Large intestine (tissue), 3 donors: ENCODE data around the gene HSPA4. TPM values are rescaled to one million over a fixed set of nuclear protein-coding genes. Genes with fewer than 3 reads are reported as not detected.
"Not testable (repeated sequence)": the region's sequence is repeated elsewhere in the genome, so short reads cannot be mapped to it uniquely, and the experiment has no call there.

ENCODE experiments used
- DNase-seq, 2 donors: peaks; one replicate each; pipeline versions ENCODE4 v3.0.0 to v3.0.0-alpha.2; 2013
- H3K27ac ChIP-seq: one replicate; pipeline ENCODE4 v1.5.1; 2013; ENCODE audit warnings: low read length
- H3K27me3 ChIP-seq: 2 replicates; pipeline ENCODE4 v1.6.1; 2013; ENCODE audit warnings: low read length; ENCODE audit not compliant: control insufficient read depth, insufficient read depth
- H3K36me3 ChIP-seq: 2 replicates; pipeline ENCODE4 v1.6.1; 2013; ENCODE audit warnings: low read length; ENCODE audit not compliant: control insufficient read depth, insufficient read depth
- H3K4me1 ChIP-seq: one replicate; pipeline ENCODE4 v1.6.1; 2013; ENCODE audit warnings: low read length; ENCODE audit not compliant: control insufficient read depth, insufficient read depth
- H3K4me3 ChIP-seq: one replicate; pipeline ENCODE4 v1.5.1; 2013; ENCODE audit warnings: low read length
- H3K9me3 ChIP-seq: one replicate; pipeline ENCODE4 v1.6.1; 2013; ENCODE audit warnings: mild to moderate bottlenecking, low read depth, low read length, moderate library complexity; ENCODE audit not compliant: control insufficient read depth
- WGBS: methylation state at CpG from one replicate; pipeline ENCODE4 v1.1.5; 2013; ENCODE audit warnings: low lambda C conversion rate; ENCODE audit not compliant: insufficient coverage; 5-methylcytosine and 5-hydroxymethylcytosine counted together
- polyA plus RNA-seq: library from polyadenylated mRNA; unstranded; fragments of 120-200 nt; gene quantifications from one replicate; pipeline ENCODE4 v1.2.1, GENCODE V29; 2013

Gene HSPA4
- polyA plus RNA-seq, 1 donor: 68.3 TPM

- H3K27ac ChIP-seq: no peak overlapping the region
- H3K4me3 ChIP-seq: no peak overlapping the region
- H3K27me3 ChIP-seq: no peaks in the 10 kb centered on the region
- no CpG with 5 or more reads among the region's 10 CpGs for WGBS
- DNase-seq: peak; percentile 18 to 73
- H3K9me3 ChIP-seq: no peaks in the 10 kb centered on the region
- peaks cover 24% of the 10 kb centered on the region for H3K36me3 ChIP-seq
- peaks cover 3% of the 10 kb centered on the region for H3K4me1 ChIP-seq
These were observed 12.2 kb downstream of the HSPA4 start for GRCh38 chr5:133063965-133064364.

- no peak for DNase-seq
- Histone ChIP-seq H3K36me3 (peaks cover 36% of the 10 kb centered on the region), H3K27me3 (no peaks in the 10 kb centered on the region), H3K9me3 (no peaks in the 10 kb centered on the region), H3K27ac (no peak overlapping the region), H3K4me1 (peaks cover 3% of the 10 kb centered on the region), H3K4me3 (no peak overlapping the region)
- no CpG with 5 or more reads among the region's 1 CpG for WGBS
These were observed 13.7 kb downstream of the HSPA4 start for GRCh38 chr5:133065471-133065870.

- peaks cover 42% of the 10 kb centered on the region for H3K36me3 ChIP-seq
- H3K9me3 ChIP-seq: no peaks in the 10 kb centered on the region
- H3K27me3 ChIP-seq: no peaks in the 10 kb centered on the region
- WGBS: no CpG with 5 or more reads among the region's 2 CpGs
- H3K4me3 ChIP-seq: no peak overlapping the region
- no peak for DNase-seq
- H3K4me1 ChIP-seq: peaks cover 3% of the 10 kb centered on the region
- H3K27ac ChIP-seq: no peak overlapping the region
These were observed 14.2 kb downstream of the HSPA4 start for GRCh38 chr5:133066045-133066444.

DNA sequence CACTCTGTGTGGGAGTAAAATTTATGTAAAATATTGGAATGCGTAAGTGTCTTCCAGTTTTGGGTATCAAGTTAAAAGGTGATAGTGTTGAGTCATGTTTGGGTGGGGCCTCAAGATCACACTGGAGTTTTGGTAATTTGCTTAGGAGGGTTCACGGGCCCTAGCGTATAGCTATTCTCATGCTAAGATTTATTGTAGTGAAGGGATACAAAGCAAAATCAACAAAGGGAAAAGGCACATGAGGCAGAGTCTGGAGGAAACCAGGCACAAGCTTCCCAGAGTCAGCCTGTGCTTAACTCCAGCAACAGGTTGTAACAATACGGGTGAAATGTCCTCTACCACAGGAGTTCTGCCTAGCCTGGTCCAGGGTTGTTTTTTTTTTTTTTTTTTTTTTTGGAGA is 20.2 kb downstream of the HSPA4 start:
- Histone ChIP-seq H3K4me3 (no peak overlapping the region), H3K4me1 (no peaks in the 10 kb centered on the region), H3K27me3 (no peaks in the 10 kb centered on the region), H3K9me3 (no peaks in the 10 kb centered on the region), H3K36me3 (peaks cover 62% of the 10 kb centered on the region), H3K27ac (no peak overlapping the region)
- DNase-seq: no peak
- WGBS: 100% methylated on average over 2 of the region's 4 CpGs

GRCh38 chr5:133075572-133076536 is 24.0 kb downstream of the HSPA4 start:
- DNase-seq: no peak
- Histone ChIP-seq H3K4me3 (no peak overlapping the region), H3K27me3 (no peaks in the 10 kb centered on the region), H3K36me3 (peaks cover 48% of the 10 kb centered on the region), H3K4me1 (no peaks in the 10 kb centered on the region), H3K27ac (no peak overlapping the region), H3K9me3 (no peaks in the 10 kb centered on the region)
- 100% methylated on average over 1 of the region's 7 CpGs for WGBS

DNA sequence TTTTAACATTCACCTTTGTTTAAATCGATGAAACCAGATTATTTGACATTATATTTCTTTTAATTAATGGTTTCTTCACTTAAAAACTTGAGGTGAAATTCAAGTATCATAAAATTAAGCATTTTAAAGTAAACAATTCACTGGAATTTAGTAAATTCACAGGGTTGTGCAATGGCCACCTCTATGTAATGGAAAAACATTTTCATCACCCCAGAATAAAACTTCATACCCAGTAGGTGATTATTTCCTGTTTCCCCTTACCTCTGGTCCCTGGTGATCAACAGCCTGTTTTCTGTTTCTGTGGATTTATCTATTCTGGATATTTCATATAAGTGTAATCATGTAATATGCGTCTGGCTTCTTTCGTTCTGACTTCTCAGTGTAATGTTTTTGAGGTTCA is 27.2 kb downstream of the HSPA4 start:
- no peak overlapping the region for H3K27ac ChIP-seq

DNA sequence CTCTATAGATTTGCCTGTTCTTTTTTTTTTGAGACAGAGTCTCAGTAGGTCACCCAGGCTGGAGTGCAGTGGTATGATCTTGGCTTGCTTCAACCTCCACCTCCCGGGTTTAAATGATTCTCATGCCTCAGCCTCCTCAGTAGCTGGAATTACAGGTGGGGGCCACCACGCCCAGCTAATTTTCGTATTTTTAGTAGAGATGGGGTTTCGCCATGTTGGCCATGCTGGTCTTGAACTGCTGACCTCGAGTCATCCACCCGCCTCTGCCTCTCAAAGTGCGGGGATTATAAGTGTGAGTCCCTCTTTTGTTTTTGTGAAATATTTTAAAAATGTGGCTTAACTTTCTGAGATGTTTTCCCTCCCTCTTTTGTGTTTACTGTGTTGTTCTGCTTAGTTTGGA is 29.2 kb downstream of the HSPA4 start:
- no peak overlapping the region for H3K4me3 ChIP-seq
- no peaks in the 10 kb centered on the region for H3K27me3 ChIP-seq
- H3K36me3 ChIP-seq: peaks cover 40% of the 10 kb centered on the region
- no peaks in the 10 kb centered on the region for H3K4me1 ChIP-seq
- no peaks in the 10 kb centered on the region for H3K9me3 ChIP-seq
- DNase-seq: no peak
- H3K27ac ChIP-seq: no peak overlapping the region
- no CpG with 5 or more reads among the region's 7 CpGs for WGBS

More for the DNA sequence above, 27.2 kb downstream of the HSPA4 start:
- no peak overlapping the region for H3K4me3 ChIP-seq
- no peak for DNase-seq
- 100% methylated on average over 2 of the region's 3 CpGs for WGBS
- H3K9me3 ChIP-seq: no peaks in the 10 kb centered on the region
- H3K36me3 ChIP-seq: peaks cover 32% of the 10 kb centered on the region
- H3K27me3 ChIP-seq: no peaks in the 10 kb centered on the region
- H3K4me1 ChIP-seq: no peaks in the 10 kb centered on the region

DNA sequence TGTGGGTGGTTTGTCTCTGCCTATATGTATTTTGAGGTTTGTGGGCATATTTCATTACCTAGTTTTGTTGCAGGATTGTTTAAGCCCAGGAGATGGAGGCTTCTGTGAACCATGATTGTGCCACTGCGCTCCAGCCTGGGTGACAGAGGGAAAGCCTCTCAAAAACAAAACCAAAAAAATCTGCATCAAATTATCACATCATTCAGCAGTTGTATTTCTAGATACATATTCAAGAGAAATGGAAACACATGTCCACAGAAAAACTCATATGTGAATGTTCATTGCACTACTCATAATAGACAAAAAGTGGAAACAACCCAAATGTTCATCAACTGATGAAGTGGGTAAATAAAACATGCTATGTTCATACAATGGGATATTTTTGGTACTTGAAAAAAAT is 29.9 kb downstream of the HSPA4 start:
- Histone ChIP-seq H3K4me1 (no peaks in the 10 kb centered on the region), H3K27me3 (no peaks in the 10 kb centered on the region), H3K9me3 (no peaks in the 10 kb centered on the region), H3K27ac (no peak overlapping the region), H3K4me3 (no peak overlapping the region), H3K36me3 (peaks cover 42% of the 10 kb centered on the region)
- WGBS: no CpG with 5 or more reads among the region's 1 CpG
- no peak for DNase-seq

GRCh38 chr5:133082128-133082527 is 30.3 kb downstream of the HSPA4 start:
- H3K4me3 ChIP-seq: no peak overlapping the region
- H3K27me3 ChIP-seq: no peaks in the 10 kb centered on the region
- DNase-seq: no peak
- no peaks in the 10 kb centered on the region for H3K9me3 ChIP-seq
- H3K27ac ChIP-seq: no peak overlapping the region
- H3K4me1 ChIP-seq: no peaks in the 10 kb centered on the region
- H3K36me3 ChIP-seq: peaks cover 44% of the 10 kb centered on the region
- 88% methylated on average over 3 of the region's 4 CpGs for WGBS

DNA sequence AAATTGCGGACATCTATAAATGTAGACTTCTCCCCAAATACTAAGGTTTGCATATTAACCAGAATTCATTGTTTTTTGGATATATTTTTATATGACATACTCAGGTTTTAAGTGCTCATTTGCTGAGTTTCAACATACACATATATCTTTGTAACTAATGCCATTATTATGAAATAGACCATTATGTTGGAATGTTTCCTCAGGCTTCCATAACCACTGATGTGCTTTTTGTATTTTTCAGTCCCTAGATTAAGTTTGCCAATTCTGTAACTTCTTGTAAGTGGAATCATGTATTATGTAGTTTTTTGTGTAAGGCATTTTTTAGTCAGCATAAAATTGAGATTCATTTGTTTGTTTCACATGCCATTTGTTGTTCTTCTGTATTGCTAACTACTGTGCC is 32.1 kb downstream of the HSPA4 start:
- Histone ChIP-seq H3K27me3 (no peaks in the 10 kb centered on the region), H3K9me3 (no peaks in the 10 kb centered on the region), H3K36me3 (peaks cover 51% of the 10 kb centered on the region), H3K27ac (no peak overlapping the region), H3K4me3 (no peak overlapping the region), H3K4me1 (no peaks in the 10 kb centered on the region)
- no CpG with 5 or more reads among the region's 1 CpG for WGBS
- DNase-seq: no peak

DNA sequence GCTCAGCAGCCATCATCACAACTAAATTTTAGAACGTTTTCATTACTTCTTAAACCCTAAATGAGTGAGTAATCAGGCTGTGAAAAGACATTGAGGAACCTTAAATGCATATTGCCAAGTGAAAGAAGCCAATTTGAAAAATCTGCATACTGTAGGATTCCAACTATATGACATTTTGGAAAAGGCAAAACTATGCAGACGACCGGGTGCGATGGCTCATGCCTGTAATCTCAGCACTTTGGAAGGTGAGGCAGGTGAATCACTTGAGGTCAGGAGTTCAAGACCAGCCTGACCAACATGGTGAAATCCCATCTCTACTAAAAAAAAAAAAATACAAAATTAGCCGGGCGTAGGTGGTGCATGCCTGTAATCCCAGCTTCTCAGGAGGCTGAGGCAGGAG is 33.4 kb downstream of the HSPA4 start:
- DNase-seq, H3K4me3 ChIP-seq, H3K4me1 ChIP-seq, H3K27ac ChIP-seq, H3K27me3 ChIP-seq, H3K9me3 ChIP-seq: not testable (repeated sequence)
- H3K36me3 ChIP-seq: peaks cover 56% of the 10 kb centered on the region
- no CpG with 5 or more reads among the region's 6 CpGs for WGBS
